ENCODE measurements around the gene SOX10. TPM values are rescaled to one million over a fixed set of nuclear protein-coding genes. Genes with fewer than 3 reads are reported as not detected.

Gene SOX10
- total and polyA plus RNA-seq, 2 of the 13 experiments (the other 11 are each of a cell fraction or from before 2014, with no cell fraction given): not detected

- TF ChIP-seq ZNF670 (CRISPR knock-in tag; IDR thresholded peaks at IDR 0.05; ENCODE audit: borderline replicate concordance): no peak
- TF ChIP-seq MYC (CRISPR knock-in tag; IDR thresholded peaks at IDR 0.05; ENCODE audit: borderline replicate concordance): no peak
- TF ChIP-seq KDM4B (CRISPR knock-in tag; IDR thresholded peaks at IDR 0.05): no peak
- no peak for TF ChIP-seq AFF4 (CRISPR knock-in tag; IDR thresholded peaks at IDR 0.05)
- no peak for TF ChIP-seq ZNF263 (CRISPR knock-in tag; IDR thresholded peaks at IDR 0.05)
- TF ChIP-seq ZNF350 (CRISPR knock-in tag; IDR thresholded peaks at IDR 0.05; ENCODE audit: borderline replicate concordance, low read depth): no peak
These were observed 9.2 kb downstream of the SOX10 start (continued) for GRCh38 chr22:37975153-37975552.

- CTCF ChIA-PET (ENCODE audit: low intra/inter-chr PET ratio, low total read pairs): no interaction called here
- Histone ChIP-seq H3K36me3 (replicated peaks in 1 of 2; ENCODE audit: control insufficient read depth in 1 of 2, insufficient read depth in 2 of 2, low read length in 2 of 2) (no peaks in the 10 kb centered on the region; a peak in 3 of 5 replicates), H3K27me3 (ENCODE audit: control insufficient read depth in 1 of 2, insufficient read depth in 2 of 2, low read length in 2 of 2) (no peaks in the 10 kb centered on the region), H4K20me1 (ENCODE audit: insufficient read depth, low read length) (no peaks in the 10 kb centered on the region), H2AFZ (ENCODE audit: low read length) (no peak overlapping the region), H3K4me2 (ENCODE audit: low read depth, low read length) (no peak overlapping the region), H3K4me3 (replicated peaks in 1 of 3; ENCODE audit: insufficient read depth in 1 of 3, low read depth in 2 of 3, low read length in 3 of 3) (no peak overlapping the region), H3K79me2 (ENCODE audit: insufficient read depth, low read length) (no peaks in the 10 kb centered on the region), H3K4me1 (ENCODE audit: insufficient read depth, low read length) (peaks cover 37% of the 10 kb centered on the region), H3K9ac (ENCODE audit: insufficient read depth, low read depth, low read length) (no peak overlapping the region), H3K27ac (ENCODE audit: extremely low read length, insufficient read depth, low read length) (no peak overlapping the region), H3K9me3 (ENCODE audit: low read length) (no peaks in the 10 kb centered on the region)
- no TSS peak for BruUV-seq (replicated peaks)
- POLR2A ChIA-PET: no interaction called here
- in situ Hi-C loops (cut with HindIII; ENCODE audit: extremely low pct_ligation_motif_present, low pct_unique_long_range_greater_than_20kb) (no loop called here), intact Hi-C loops (cut with micrococcal nuclease; ENCODE audit: unreplicated experiment) (no loop called here)
- no peak for ATAC-seq
- WGBS (ENCODE audit: low lambda C conversion rate): 97% methylated on average over 29 of the region's 33 CpGs
- no peak for DNase-seq (ENCODE audit: low spot score)
- no peak for FAIRE-seq
- no peak for TF ChIP-seq ZNF704 (CRISPR knock-in tag; IDR thresholded peaks at IDR 0.05; ENCODE audit: borderline replicate concordance)
- TF ChIP-seq LCORL (IDR thresholded peaks at IDR 0.05): no peak
- TF ChIP-seq LCORL (CRISPR knock-in tag; IDR thresholded peaks at IDR 0.05): no peak
- no peak for TF ChIP-seq ATF7 (IDR thresholded peaks at IDR 0.05)
- no peak for TF ChIP-seq ATF7 (CRISPR knock-in tag; IDR thresholded peaks at IDR 0.05)
- no peak for TF ChIP-seq FOSL2 (CRISPR knock-in tag; IDR thresholded peaks at IDR 0.05)
- no peak for TF ChIP-seq ZNF350 (CRISPR knock-in tag; IDR thresholded peaks at IDR 0.05; ENCODE audit: borderline replicate concordance, low read depth)
- no peak for TF ChIP-seq ZNF10 (CRISPR knock-in tag; IDR thresholded peaks at IDR 0.05; ENCODE audit: borderline replicate concordance, low read depth)
- TF ChIP-seq GABPB1 (CRISPR knock-in tag; IDR thresholded peaks at IDR 0.05): no peak
- no peak for TF ChIP-seq MAFG (CRISPR knock-in tag; IDR thresholded peaks at IDR 0.05)
These were observed 10.8 kb downstream of the SOX10 start for GRCh38 chr22:37973271-37974170.

All from HepG2 (cell line).